ENCODE data around the gene DEXI. TPM values are rescaled to one million over a fixed set of nuclear protein-coding genes. Genes with fewer than 3 reads are reported as not detected.

DEXI gene
- total and polyA plus RNA-seq, 2 of the 4 experiments (the other 2 are of a cell fraction) = 43.7 to 63.6 TPM

DNA sequence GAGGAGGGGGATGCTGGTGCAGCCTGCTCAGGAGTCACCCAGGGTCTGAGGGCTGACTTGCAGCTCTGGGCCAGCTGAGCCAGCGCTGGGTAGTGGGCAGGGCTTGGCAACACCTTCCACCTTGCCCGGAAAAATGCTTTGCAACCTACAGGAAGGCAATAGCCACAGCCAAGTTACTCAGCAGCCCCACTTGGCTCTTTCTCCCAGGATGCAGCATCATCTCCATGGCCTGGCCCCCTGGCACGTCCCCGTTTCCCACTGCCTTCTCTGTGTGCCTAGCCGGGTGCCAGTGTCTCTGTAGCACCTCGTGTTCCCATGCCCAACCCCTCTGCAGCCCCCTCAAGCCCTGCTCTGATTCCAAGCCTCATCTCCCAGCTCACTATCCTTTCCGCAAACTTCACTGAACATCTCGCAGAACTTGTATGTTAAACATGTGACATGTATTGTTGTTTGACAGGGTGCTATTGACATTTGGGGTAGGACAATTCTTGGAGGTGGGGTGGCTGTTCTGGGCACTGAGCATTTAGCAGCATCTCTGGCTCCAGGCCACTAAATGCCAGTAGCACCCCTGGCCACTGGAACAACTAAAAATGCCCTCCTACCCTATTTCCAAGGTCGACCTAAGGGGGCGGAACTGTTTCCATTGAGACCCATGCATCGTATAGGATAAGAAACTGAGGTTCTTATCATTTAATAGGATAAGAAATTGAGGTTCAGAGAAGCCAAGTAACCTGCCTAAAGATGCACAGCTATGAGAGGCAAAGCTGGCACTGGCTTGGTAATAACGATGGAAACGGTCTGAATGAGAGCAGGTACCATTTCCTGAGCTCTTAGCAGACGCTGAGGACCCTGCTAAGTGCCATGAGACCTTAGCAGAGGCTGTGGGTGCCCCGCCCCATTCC is 12.2 kb downstream of the DEXI start:
- H3K4me2 ChIP-seq (ENCODE audit: low read depth, low read length) = no peak overlapping the region
- BruUV-seq (replicated peaks) = no TSS peak
- H3K4me1 ChIP-seq (ENCODE audit: control insufficient read depth, insufficient read depth, low read length) = no peaks in the 10 kb centered on the region
- H2BK5ac ChIP-seq (ENCODE audit: low read depth, low read length, poor library complexity, severe bottlenecking) = no peak overlapping the region
- H4K20me1 ChIP-seq (ENCODE audit: insufficient read depth, low read length) = peaks cover 50% of the 10 kb centered on the region
- no peak overlapping the region for H4K5ac ChIP-seq (ENCODE audit: low read depth, low read length)
- no peak overlapping the region for H2BK20ac ChIP-seq (ENCODE audit: low read depth, low read length)
- no peak overlapping the region for H3K27ac ChIP-seq (ENCODE audit: insufficient read depth, low read length)
- H3K9ac ChIP-seq (ENCODE audit: low read depth, low read length) = no peak overlapping the region
- dilution Hi-C loops (cut with HindIII; ENCODE audit: low sequenced_read_pairs, unreplicated experiment) (no loop called here), in situ Hi-C loops (cut with MboI; ENCODE audit: low sequenced_read_pairs) (loop anchor here (25.0 kb wide), 1 partner anchor 1818 kb away; no protein-coding TSS in a partner anchor), intact Hi-C loops (cut with micrococcal nuclease) (no loop called here)
- H2AFZ ChIP-seq (replicated peaks; ENCODE audit: low read length, poor library complexity) = no peak overlapping the region
- no peaks in the 10 kb centered on the region for H3K9me3 ChIP-seq (ENCODE audit: control insufficient read depth, insufficient read depth, low read length)
- H3K23ac ChIP-seq (ENCODE audit: low read depth, low read length) = no peak overlapping the region
- no peak overlapping the region for H2BK120ac ChIP-seq (ENCODE audit: low read depth, low read length)
- no peak overlapping the region for H2BK15ac ChIP-seq (ENCODE audit: low read depth, low read length)
- H3K36me3 ChIP-seq (ENCODE audit: control insufficient read depth, insufficient read depth, low read length) = peaks cover 48% of the 10 kb centered on the region
- H3K18ac ChIP-seq (ENCODE audit: low read depth, low read length) = no peak overlapping the region
- H4K8ac ChIP-seq (ENCODE audit: low read depth in 2 of 2, low read length in 2 of 2) = no peak overlapping the region
- H3K56ac ChIP-seq (ENCODE audit: extremely low read depth, insufficient read depth, low read length) = no peak overlapping the region
- ATAC-seq (ENCODE audit: low read depth) = no peak
- ChIA-PET POLR2A (ENCODE audit: unreplicated experiment) (no interaction called here), CTCF (no interaction called here)
- H3K9me1 ChIP-seq (ENCODE audit: insufficient read depth, low read length) = peaks cover 13% of the 10 kb centered on the region
- peaks cover 28 to 48% of the 10 kb centered on the region in 2 experiments for H3K79me1 ChIP-seq (ENCODE audit: low read depth in 1 of 2, low read length in 2 of 2)
- no peak overlapping the region for H2AK5ac ChIP-seq (ENCODE audit: low read depth, low read length)
- no peak overlapping the region for H2AK9ac ChIP-seq (replicated peaks; ENCODE audit: low read depth, low read length, poor library complexity)
- H3K27me3 ChIP-seq (ENCODE audit: control insufficient read depth, insufficient read depth, low read length) = no peaks in the 10 kb centered on the region
- no peak overlapping the region for H3K14ac ChIP-seq (replicated peaks; ENCODE audit: low read depth, low read length)
- no peak overlapping the region for H4K91ac ChIP-seq (ENCODE audit: insufficient read depth, low read depth, low read length)
- DNase-seq = no peak
- H3K4ac ChIP-seq (ENCODE audit: low read depth, low read length) = no peak overlapping the region
- WGBS, 2 experiments (ENCODE audit: extremely low coverage in 2 of 2, insufficient read length in 1 of 2) = 86% methylated on average over 4 of the region's 15 CpGs; no CpG with 5 or more reads in 1 of the 2 experiments
- no peak overlapping the region for H3K4me3 ChIP-seq (ENCODE audit: insufficient read depth, low read depth, low read length)
- TF ChIP-seq BHLHE40 (IDR thresholded peaks at IDR 0.05; ENCODE audit: low read depth, low read length) = no peak
- TF ChIP-seq MAZ (IDR thresholded peaks at IDR 0.05; ENCODE audit: borderline replicate concordance, low read depth, low read length) = no peak
- TF ChIP-seq USF2 (IDR thresholded peaks at IDR 0.05; ENCODE audit: low read depth, low read length) = no peak
- TF ChIP-seq RCOR1 (IDR thresholded peaks at IDR 0.05; ENCODE audit: insufficient replicate concordance, low read length) = no peak
- TF ChIP-seq MXI1 (IDR thresholded peaks at IDR 0.05; ENCODE audit: borderline replicate concordance, low read depth, low read length) = no peak
- no peak for TF ChIP-seq FOS (IDR thresholded peaks at IDR 0.05; ENCODE audit: low read depth, low read length)
- TF ChIP-seq, protein P1, sequence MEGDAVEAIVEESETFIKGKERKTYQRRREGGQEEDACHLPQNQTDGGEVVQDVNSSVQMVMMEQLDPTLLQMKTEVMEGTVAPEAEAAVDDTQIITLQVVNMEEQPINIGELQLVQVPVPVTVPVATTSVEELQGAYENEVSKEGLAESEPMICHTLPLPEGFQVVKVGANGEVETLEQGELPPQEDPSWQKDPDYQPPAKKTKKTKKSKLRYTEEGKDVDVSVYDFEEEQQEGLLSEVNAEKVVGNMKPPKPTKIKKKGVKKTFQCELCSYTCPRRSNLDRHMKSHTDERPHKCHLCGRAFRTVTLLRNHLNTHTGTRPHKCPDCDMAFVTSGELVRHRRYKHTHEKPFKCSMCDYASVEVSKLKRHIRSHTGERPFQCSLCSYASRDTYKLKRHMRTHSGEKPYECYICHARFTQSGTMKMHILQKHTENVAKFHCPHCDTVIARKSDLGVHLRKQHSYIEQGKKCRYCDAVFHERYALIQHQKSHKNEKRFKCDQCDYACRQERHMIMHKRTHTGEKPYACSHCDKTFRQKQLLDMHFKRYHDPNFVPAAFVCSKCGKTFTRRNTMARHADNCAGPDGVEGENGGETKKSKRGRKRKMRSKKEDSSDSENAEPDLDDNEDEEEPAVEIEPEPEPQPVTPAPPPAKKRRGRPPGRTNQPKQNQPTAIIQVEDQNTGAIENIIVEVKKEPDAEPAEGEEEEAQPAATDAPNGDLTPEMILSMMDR (conservative IDR thresholded peaks at IDR 0.05; ENCODE audit: low read depth, low read length) = no peak
- TF ChIP-seq POLR2A (IDR thresholded peaks at IDR 0.05; ENCODE audit: low read depth, low read length) = no peak
- no peak for TF ChIP-seq RAD21 (IDR thresholded peaks at IDR 0.05; ENCODE audit: low read length)
- TF ChIP-seq RFX5 (IDR thresholded peaks at IDR 0.05; ENCODE audit: low read depth, low read length) = no peak
- no peak for TF ChIP-seq ELK1 (IDR thresholded peaks at IDR 0.05; ENCODE audit: borderline replicate concordance, low read depth, low read length)
- TF ChIP-seq NFE2L2 (IDR thresholded peaks at IDR 0.05; ENCODE audit: low read depth, low read length) = no peak
- no peak for TF ChIP-seq MAFK (IDR thresholded peaks at IDR 0.05; ENCODE audit: low read depth, low read length)
- TF ChIP-seq SMC3 (IDR thresholded peaks at IDR 0.05; ENCODE audit: low read depth, low read length) = no peak
- TF ChIP-seq CHD1 (IDR thresholded peaks at IDR 0.05; ENCODE audit: low read depth, low read length) = no peak
